T-helper 2 cell treated with Interferon-gamma antibody and Interleukin-4, amounts not matched to agents 5 μg/mL and 100 μg/mL, for 36 hours (primary cell): ENCODE results near the gene ZNF366.

Experiments
- DNase-seq: peaks from one replicate; pipeline ENCODE4 v3.0.0; 2021; ENCODE audit warnings: low spot score
- H3K27ac Mint-ChIP-seq: one replicate; pipeline ENCODE4 v1.8.0; 2021; ENCODE audit warnings: mild to moderate bottlenecking, mixed read lengths
- H3K27me3 Mint-ChIP-seq: one replicate; pipeline ENCODE4 v1.8.0; 2021; ENCODE audit warnings: low read depth, mixed read lengths
- H3K36me3 Mint-ChIP-seq: one replicate; pipeline ENCODE4 v1.8.0; 2021; ENCODE audit warnings: low read depth, mixed read lengths
- H3K4me1 Mint-ChIP-seq: one replicate; pipeline ENCODE4 v1.8.0; 2021; ENCODE audit warnings: low read depth, mixed read lengths
- H3K4me3 Mint-ChIP-seq: one replicate; pipeline ENCODE4 v1.8.0; 2022; ENCODE audit warnings: mild to moderate bottlenecking, moderate library complexity, mixed read lengths
- H3K9me3 Mint-ChIP-seq: one replicate; pipeline ENCODE4 v1.8.0; 2021; ENCODE audit warnings: mixed read lengths

Gene ZNF366

DNA sequence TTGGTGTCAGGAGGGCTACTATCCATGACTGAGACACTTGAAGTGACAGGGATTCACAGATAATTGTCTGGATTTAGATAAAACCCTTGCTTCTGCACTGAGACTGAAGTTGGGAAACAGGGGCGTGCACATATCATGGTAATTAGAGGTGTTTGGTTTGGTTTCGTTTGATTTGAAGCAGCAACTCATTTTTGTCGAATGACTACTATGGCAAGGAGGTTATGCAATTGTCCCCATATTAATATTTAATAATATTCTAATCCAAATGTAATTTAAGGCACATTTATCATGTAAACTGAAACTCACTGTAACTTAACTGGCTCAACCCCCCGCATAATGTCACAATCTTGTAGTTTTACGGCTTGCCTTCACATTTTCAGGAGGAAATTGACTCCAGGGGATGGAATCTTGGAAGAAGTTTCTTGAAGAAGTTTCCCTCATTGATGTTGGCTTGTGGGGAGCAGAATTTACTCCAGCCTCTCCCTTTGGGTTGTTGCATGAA, 12.5 kb downstream of the ZNF366 start:
- H3K9me3 Mint-ChIP-seq: no peaks in the 10 kb centered on the region
- peaks cover 15% of the 10 kb centered on the region for H3K27me3 Mint-ChIP-seq

DNA sequence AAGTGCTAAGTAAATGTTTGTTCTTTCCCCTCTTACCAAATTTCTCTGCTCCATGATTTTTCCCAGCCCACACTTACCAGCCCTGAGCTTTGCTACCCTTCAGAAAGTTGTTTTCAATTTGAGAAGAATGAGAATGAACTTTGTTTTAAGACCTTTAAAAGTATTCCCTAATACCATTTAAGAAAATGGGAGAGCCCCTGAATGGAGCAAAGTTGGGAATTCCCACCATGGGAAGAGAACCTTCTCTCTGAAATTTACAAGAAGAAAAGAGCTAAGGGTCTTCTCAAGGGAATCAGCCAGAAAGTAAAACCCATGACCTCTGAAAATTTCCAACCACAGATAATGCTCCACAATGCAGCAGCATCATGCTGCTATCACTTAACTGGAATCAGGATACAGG, 17.7 kb downstream of the ZNF366 start:
- Mint-ChIP-seq H3K4me3 (no peak overlapping the region), H3K36me3 (no peaks in the 10 kb centered on the region), H3K9me3 (no peaks in the 10 kb centered on the region), H3K27me3 (peaks cover 17% of the 10 kb centered on the region), H3K27ac (no peak overlapping the region), H3K4me1 (no peaks in the 10 kb centered on the region)
- DNase-seq: no peak

More for the DNA sequence above, 12.5 kb downstream of the ZNF366 start:
- DNase-seq: no peak
- H3K4me3 Mint-ChIP-seq: no peak overlapping the region
- H3K27ac Mint-ChIP-seq: no peak overlapping the region
- H3K4me1 Mint-ChIP-seq: no peaks in the 10 kb centered on the region
- H3K36me3 Mint-ChIP-seq: no peaks in the 10 kb centered on the region

DNA sequence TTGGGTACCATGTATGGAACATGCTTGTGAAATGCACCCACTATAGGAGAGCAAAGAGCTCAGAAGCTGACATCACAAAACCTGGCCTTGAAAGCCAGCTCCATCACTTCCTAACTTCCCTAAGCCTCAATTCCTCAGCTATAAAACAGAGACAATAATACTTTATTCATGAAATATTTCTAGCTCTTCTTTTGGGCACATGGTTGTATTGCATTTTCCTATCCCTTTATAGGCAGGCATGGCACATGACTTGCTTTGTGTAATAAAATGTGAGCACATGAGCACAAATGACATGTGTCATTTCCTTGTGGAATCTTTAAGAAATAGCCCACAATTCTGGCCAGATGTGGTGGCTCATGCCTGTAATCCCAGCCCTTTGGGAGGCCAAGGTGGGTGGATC, 18.5 kb downstream of the ZNF366 start:
- H3K9me3 Mint-ChIP-seq: no peaks in the 10 kb centered on the region
- H3K27ac Mint-ChIP-seq: no peak overlapping the region
- no peaks in the 10 kb centered on the region for H3K36me3 Mint-ChIP-seq
- peaks cover 17% of the 10 kb centered on the region for H3K27me3 Mint-ChIP-seq
- no peak overlapping the region for H3K4me3 Mint-ChIP-seq
- H3K4me1 Mint-ChIP-seq: no peaks in the 10 kb centered on the region
- no peak for DNase-seq

- no peaks in the 10 kb centered on the region for H3K36me3 Mint-ChIP-seq
- H3K4me1 Mint-ChIP-seq: no peaks in the 10 kb centered on the region
- DNase-seq: no peak
- no peaks in the 10 kb centered on the region for H3K9me3 Mint-ChIP-seq
- H3K27ac Mint-ChIP-seq: no peak overlapping the region
- peaks cover 14% of the 10 kb centered on the region for H3K27me3 Mint-ChIP-seq
- H3K4me3 Mint-ChIP-seq: no peak overlapping the region
Measured at GRCh38 chr5:72487177-72487576, 20.0 kb downstream of the ZNF366 start.

DNA sequence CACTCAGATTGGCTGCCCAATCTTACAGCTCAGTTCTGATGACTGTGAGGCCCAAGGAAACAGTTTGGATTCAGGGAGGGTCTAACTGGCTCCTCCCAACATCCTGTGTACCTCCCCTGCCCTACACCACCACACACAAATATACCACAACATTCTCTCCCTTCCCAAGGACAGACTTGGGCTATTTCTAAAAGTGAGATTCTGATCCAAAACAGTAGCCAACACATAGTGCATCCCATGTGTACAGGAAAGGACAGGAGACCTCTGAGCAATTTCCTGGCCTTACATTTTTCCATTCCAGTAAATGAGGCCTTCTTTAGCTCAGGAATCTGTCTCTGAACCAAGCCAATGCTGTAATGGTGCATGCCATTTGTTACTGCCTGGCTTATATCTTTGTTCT, 20.8 kb downstream of the ZNF366 start:
- H3K27me3 Mint-ChIP-seq: peaks cover 14% of the 10 kb centered on the region
- no peaks in the 10 kb centered on the region for H3K9me3 Mint-ChIP-seq
- no peaks in the 10 kb centered on the region for H3K36me3 Mint-ChIP-seq
- DNase-seq: no peak
- no peak overlapping the region for H3K27ac Mint-ChIP-seq
- H3K4me3 Mint-ChIP-seq: no peak overlapping the region
- H3K4me1 Mint-ChIP-seq: no peaks in the 10 kb centered on the region

DNA sequence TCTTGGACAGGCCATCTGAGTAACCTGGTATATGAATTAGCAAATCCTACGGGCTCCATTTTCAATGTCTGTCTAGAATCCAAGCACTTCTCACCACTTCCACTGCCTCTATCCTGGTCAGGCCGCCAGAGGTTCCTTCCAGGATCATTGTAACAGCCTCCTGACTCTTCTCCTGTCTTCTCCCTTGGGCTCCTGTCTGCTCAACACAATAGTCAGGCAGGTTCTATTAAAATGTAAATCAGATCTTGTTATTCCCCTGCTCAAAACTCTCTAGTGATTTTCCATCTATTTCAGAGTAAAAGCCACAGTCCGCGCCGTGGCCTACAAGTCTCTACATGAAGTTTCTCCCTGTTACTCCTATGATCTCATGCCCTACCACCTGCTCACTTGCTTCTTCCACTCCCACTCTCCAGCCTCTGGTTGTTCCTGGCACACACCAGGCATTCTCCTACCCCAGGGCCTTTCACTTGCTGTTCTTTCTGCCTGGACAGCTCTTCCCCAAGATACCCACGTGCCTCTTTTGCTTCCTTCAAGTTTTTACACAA, 21.7 kb downstream of the ZNF366 start:
- no peak overlapping the region for H3K27ac Mint-ChIP-seq
- no peak for DNase-seq
- H3K4me3 Mint-ChIP-seq: no peak overlapping the region
- no peaks in the 10 kb centered on the region for H3K36me3 Mint-ChIP-seq
- H3K4me1 Mint-ChIP-seq: no peaks in the 10 kb centered on the region
- peaks cover 10% of the 10 kb centered on the region for H3K27me3 Mint-ChIP-seq
- no peaks in the 10 kb centered on the region for H3K9me3 Mint-ChIP-seq

- Mint-ChIP-seq H3K36me3 (no peaks in the 10 kb centered on the region), H3K4me1 (no peaks in the 10 kb centered on the region), H3K27me3 (peaks cover 4% of the 10 kb centered on the region), H3K27ac (no peak overlapping the region), H3K9me3 (no peaks in the 10 kb centered on the region), H3K4me3 (no peak overlapping the region)
- DNase-seq: no peak
Measured at GRCh38 chr5:72482046-72482445, 25.2 kb downstream of the ZNF366 start.

DNA sequence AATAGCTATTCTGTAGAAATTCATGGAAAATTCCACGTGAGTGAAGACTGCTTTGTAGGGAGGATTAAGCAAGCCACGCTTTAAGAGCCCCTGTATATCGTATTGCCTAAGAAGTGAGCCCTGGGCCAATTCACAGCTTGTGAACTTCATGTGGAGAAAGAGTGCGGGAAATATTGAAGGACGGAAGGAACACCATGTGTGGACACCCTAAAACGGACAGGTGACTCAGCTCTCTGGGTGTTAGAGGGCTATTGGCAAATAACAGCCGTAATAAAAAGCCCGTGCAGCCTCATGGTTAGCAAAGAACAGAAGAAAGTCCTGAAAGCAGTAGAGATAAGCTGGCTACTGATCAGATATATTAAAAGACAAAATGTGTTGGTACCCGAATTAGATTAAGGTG, 26.4 kb downstream of the ZNF366 start:
- Mint-ChIP-seq H3K27ac (no peak overlapping the region), H3K27me3 (peaks cover 4% of the 10 kb centered on the region), H3K36me3 (no peaks in the 10 kb centered on the region), H3K4me1 (no peaks in the 10 kb centered on the region), H3K4me3 (no peak overlapping the region), H3K9me3 (no peaks in the 10 kb centered on the region)
- DNase-seq: no peak

DNA sequence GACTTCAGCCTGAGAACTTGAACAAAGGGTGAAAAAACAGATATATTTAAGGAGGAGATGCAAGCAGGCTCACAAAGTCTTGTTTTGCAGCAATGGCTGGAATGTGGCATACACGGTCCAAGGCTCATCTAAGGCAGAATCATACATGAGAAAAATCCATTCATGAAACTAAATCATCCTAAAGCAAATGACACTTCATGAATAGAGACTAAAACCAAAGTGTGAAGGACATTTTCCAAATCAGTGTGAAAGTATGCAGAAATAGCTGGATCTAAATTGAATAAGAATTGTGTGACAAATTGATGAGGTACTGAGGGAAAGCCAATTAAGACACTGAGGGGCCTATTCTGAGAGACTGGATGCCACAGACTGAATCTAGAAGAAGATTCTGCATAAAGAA, 27.3 kb downstream of the ZNF366 start:
- H3K9me3 Mint-ChIP-seq: no peaks in the 10 kb centered on the region
- no peak for DNase-seq
- no peaks in the 10 kb centered on the region for H3K36me3 Mint-ChIP-seq
- peaks cover 2% of the 10 kb centered on the region for H3K27me3 Mint-ChIP-seq
- H3K4me3 Mint-ChIP-seq: no peak overlapping the region
- no peaks in the 10 kb centered on the region for H3K4me1 Mint-ChIP-seq
- no peak overlapping the region for H3K27ac Mint-ChIP-seq

- Mint-ChIP-seq H3K9me3 (no peaks in the 10 kb centered on the region), H3K27ac (no peak overlapping the region), H3K4me3 (no peak overlapping the region), H3K27me3 (peaks cover 4% of the 10 kb centered on the region), H3K36me3 (no peaks in the 10 kb centered on the region), H3K4me1 (no peaks in the 10 kb centered on the region)
- no peak for DNase-seq
Measured at GRCh38 chr5:72478684-72479083, 28.5 kb downstream of the ZNF366 start.

DNA sequence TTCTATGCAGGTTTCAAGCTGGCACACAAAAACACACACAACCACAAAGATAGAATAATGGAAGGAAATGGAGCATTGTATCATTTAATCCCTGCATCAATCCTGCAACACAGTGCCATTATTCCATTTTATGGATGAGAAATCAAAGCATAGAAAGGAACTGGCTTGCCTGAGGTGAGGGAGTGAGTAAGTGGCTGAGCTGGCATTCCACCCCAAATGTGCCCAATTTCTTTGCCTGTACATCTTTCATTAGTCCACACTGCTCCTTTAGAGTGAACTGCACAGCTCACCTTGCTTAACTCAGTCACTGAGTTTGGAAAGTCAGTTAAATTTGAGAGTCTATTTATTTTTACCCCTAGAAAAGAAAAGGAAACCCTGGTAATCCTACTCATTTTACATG, 28.9 kb downstream of the ZNF366 start:
- H3K4me1 Mint-ChIP-seq: no peaks in the 10 kb centered on the region
- DNase-seq: no peak
- H3K36me3 Mint-ChIP-seq: no peaks in the 10 kb centered on the region
- H3K27ac Mint-ChIP-seq: no peak overlapping the region
- no peaks in the 10 kb centered on the region for H3K9me3 Mint-ChIP-seq
- H3K27me3 Mint-ChIP-seq: peaks cover 8% of the 10 kb centered on the region
- H3K4me3 Mint-ChIP-seq: no peak overlapping the region

DNA sequence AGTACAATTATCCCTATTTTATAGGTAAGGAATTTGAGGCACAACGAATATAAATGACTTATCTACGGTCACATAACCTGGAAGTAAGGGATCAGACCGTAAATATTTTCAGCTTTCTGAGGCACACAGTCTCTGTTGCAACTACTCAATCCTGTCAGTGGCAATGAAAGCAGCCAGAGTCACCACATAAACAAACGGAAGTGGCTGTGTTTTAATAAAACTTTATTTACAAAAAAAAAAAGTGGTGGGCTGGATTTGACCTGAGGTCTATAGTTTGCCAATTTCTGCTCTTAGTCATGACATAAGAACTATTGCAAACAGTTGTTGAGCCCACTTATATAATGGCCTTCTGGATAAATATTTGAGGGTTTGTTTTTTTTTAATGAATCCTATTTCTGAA, 29.6 kb downstream of the ZNF366 start:
- Mint-ChIP-seq H3K4me3 (no peak overlapping the region), H3K9me3 (no peaks in the 10 kb centered on the region), H3K27me3 (peaks cover 13% of the 10 kb centered on the region), H3K4me1 (no peaks in the 10 kb centered on the region), H3K36me3 (no peaks in the 10 kb centered on the region), H3K27ac (no peak overlapping the region)
- no peak for DNase-seq

DNA sequence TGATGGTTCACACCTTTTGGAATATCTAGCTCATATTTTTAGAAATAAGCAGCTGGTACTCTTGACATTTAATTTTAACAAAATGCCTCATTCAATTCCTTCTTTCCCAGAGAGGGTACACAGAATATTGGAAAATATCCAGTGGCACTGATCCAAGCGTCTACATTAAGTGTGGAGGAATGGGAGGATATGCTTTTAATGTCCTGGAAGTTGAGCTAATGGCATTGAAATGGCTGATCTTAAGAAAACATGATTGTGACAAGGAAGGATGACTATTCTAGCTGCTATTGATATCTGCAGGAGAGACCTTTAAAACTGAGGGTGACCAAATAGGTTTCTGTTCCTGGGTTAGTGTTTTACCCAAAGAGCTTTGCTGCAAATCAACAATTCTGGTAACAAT, 30.0 kb downstream of the ZNF366 start:
- no peaks in the 10 kb centered on the region for H3K36me3 Mint-ChIP-seq
- no peak for DNase-seq
- no peaks in the 10 kb centered on the region for H3K4me1 Mint-ChIP-seq
- H3K27me3 Mint-ChIP-seq: peaks cover 15% of the 10 kb centered on the region
- no peak overlapping the region for H3K4me3 Mint-ChIP-seq
- no peaks in the 10 kb centered on the region for H3K9me3 Mint-ChIP-seq
- no peak overlapping the region for H3K27ac Mint-ChIP-seq

GRCh38 chr5:72476721-72477120, 30.5 kb downstream of the ZNF366 start:
- Mint-ChIP-seq H3K27me3 (peaks cover 15% of the 10 kb centered on the region), H3K4me1 (no peaks in the 10 kb centered on the region)
- no peak for DNase-seq

GRCh38 chr5:72476275-72476674, 30.9 kb downstream of the ZNF366 start:
- no peaks in the 10 kb centered on the region for H3K9me3 Mint-ChIP-seq
- no peaks in the 10 kb centered on the region for H3K36me3 Mint-ChIP-seq
- peaks cover 15% of the 10 kb centered on the region for H3K27me3 Mint-ChIP-seq

More at GRCh38 chr5:72476721-72477120, 30.5 kb downstream of the ZNF366 start:
- Mint-ChIP-seq H3K27ac (no peak overlapping the region), H3K4me3 (no peak overlapping the region), H3K36me3 (no peaks in the 10 kb centered on the region), H3K9me3 (no peaks in the 10 kb centered on the region)

More at GRCh38 chr5:72476275-72476674, 30.9 kb downstream of the ZNF366 start:
- Mint-ChIP-seq H3K4me1 (no peaks in the 10 kb centered on the region), H3K4me3 (no peak overlapping the region), H3K27ac (no peak overlapping the region)
- no peak for DNase-seq
